Gastrocnemius medialis (tissue), 4 donors: ENCODE results near the gene ZNF687. TPM values are rescaled to one million over a fixed set of nuclear protein-coding genes. Genes with fewer than 3 reads are reported as not detected.

Experiments
- ATAC-seq, 2 donors: fragments of 150-250 bp; one replicate each; pipeline ENCODE4 v1.9.1; 2016
- DNase-seq, 2 donors: peaks; one replicate each; pipeline ENCODE4 v3.0.0-alpha.2; 2019
- H3K27ac ChIP-seq, 4 donors: fragments of 200-600 bp; sonication (generic); 1 replicate in 1 of 4; 2 replicates in 3 of 4; pipeline ENCODE4 v1.5.1; 2016 to 2018; ENCODE audit warnings: mild to moderate bottlenecking in 2 of 4, moderate library complexity in 1 of 4
- H3K27me3 ChIP-seq, 3 donors: fragments of 200-600 bp; sonication (generic) in 2 of 3; 1 replicate in 1 of 3; 2 replicates in 2 of 3; pipeline versions ENCODE4 v1.5.1 to v1.6.0; 2016 to 2019; ENCODE audit warnings: mild to moderate bottlenecking in 1 of 3, moderate library complexity in 1 of 3
- H3K36me3 ChIP-seq, 2 donors: fragments of 200-600 bp; sonication (generic) in 1 of 2; one replicate each; pipeline ENCODE4 v1.5.1; 2017 to 2018
- H3K4me1 ChIP-seq, 2 donors: fragments of 200-600 bp; sonication (generic) in 1 of 2; one replicate each; pipeline ENCODE4 v1.5.1; 2016 to 2017; ENCODE audit warnings: mild to moderate bottlenecking in 2 of 2
- H3K4me3 ChIP-seq, 4 donors: fragments of 200-600 bp; sonication (generic) in 3 of 4; 1 replicate in 1 of 4; 2 replicates in 3 of 4; pipeline ENCODE4 v1.5.1; 2016 to 2019; ENCODE audit warnings: mild to moderate bottlenecking in 2 of 4
- H3K9me3 ChIP-seq, 3 donors: fragments of 200-600 bp; sonication (generic) in 2 of 3; 1 replicate in 1 of 3; 2 replicates in 2 of 3; pipeline ENCODE4 v1.5.1; 2016 to 2019
- POLR2A ChIP-seq, 2 donors: fragments of 450-650 bp; IDR thresholded peaks; one replicate each; pipeline ENCODE4 v1.6.1; 2017; ENCODE audit warnings: antibody characterized with exemption in 2 of 2, mild to moderate bottlenecking in 2 of 2, moderate library complexity in 2 of 2
- in situ Hi-C, 4 donors: fragments of 200-750 bp; cut with MboI; loops; one replicate each; pipeline versions ENCODE4 v1.15.0 to v1.8.0; 2017; ENCODE audit warnings: low sequenced_read_pairs in 4 of 4
- intact Hi-C: fragments of 100-400 bp; cut with DNase I; formaldehyde crosslinking; loops from one replicate; pipeline ENCODE4 v1.15.1; 2023; ENCODE audit warnings: low total_unique reads
- total RNA-seq, 4 donors: library from RNA; depleted of rRNA; stranded (reverse); fragments of >200 nt; gene quantifications; one replicate each; pipeline versions ENCODE4 v1.1.0 to v1.2.3, GENCODE V29; 2016
- TF ChIP-seq, protein P1 (sequence below), 5 experiments: fragments of 450-650 bp in 3 of 5; fragments of 200-600 bp in 2 of 5; sonication (generic) in 2 of 5; IDR thresholded peaks in 4 of 5; conservative IDR thresholded peaks in 1 of 5; 1 replicate in 4 of 5; 2 replicates in 1 of 5; pipeline ENCODE4 v1.5.1; 2016 to 2019; ENCODE audit warnings: antibody characterized with exemption in 5 of 5, mild to moderate bottlenecking in 3 of 5, moderate library complexity in 3 of 5

The ZNF687 gene
- total RNA-seq, 4 donors from 2014 or later = 11.9 to 19.6 (median 16.6) TPM

- Histone ChIP-seq H3K27ac (no peak overlapping the region), H3K4me1 (peaks cover 0 to 2% of the 10 kb centered on the region in 2 donors), H3K9me3 (no peaks in the 10 kb centered on the region), H3K36me3 (peaks cover 0 to 87% of the 10 kb centered on the region in 2 donors), H3K27me3 (no peaks in the 10 kb centered on the region), H3K4me3 (no peak overlapping the region)
- intact Hi-C loops (no loop called here), in situ Hi-C loops (no loop called here)
- TF ChIP-seq, protein P1, sequence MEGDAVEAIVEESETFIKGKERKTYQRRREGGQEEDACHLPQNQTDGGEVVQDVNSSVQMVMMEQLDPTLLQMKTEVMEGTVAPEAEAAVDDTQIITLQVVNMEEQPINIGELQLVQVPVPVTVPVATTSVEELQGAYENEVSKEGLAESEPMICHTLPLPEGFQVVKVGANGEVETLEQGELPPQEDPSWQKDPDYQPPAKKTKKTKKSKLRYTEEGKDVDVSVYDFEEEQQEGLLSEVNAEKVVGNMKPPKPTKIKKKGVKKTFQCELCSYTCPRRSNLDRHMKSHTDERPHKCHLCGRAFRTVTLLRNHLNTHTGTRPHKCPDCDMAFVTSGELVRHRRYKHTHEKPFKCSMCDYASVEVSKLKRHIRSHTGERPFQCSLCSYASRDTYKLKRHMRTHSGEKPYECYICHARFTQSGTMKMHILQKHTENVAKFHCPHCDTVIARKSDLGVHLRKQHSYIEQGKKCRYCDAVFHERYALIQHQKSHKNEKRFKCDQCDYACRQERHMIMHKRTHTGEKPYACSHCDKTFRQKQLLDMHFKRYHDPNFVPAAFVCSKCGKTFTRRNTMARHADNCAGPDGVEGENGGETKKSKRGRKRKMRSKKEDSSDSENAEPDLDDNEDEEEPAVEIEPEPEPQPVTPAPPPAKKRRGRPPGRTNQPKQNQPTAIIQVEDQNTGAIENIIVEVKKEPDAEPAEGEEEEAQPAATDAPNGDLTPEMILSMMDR (IDR thresholded peaks at IDR 0.05 in 4 of 5, conservative IDR thresholded peaks at IDR 0.05 in 1 of 5) = no peak
- TF ChIP-seq POLR2A (IDR thresholded peaks at IDR 0.05) = no peak
- no peak for DNase-seq
- ATAC-seq = no peak
Observed at GRCh38 chr1:151265446-151266236, 16.5 kb upstream of the ZNF687 start.

- in situ Hi-C loops (no loop called here), intact Hi-C loops (no loop called here)
- no peaks in the 10 kb centered on the region for H3K27me3 ChIP-seq
- no peaks in the 10 kb centered on the region for H3K4me1 ChIP-seq
- H3K9me3 ChIP-seq = no peaks in the 10 kb centered on the region
- DNase-seq (no peak), ATAC-seq (no peak)
- peaks cover 0 to 91% of the 10 kb centered on the region in 2 donors for H3K36me3 ChIP-seq
- no peak overlapping the region for H3K4me3 ChIP-seq
- H3K27ac ChIP-seq = no peak overlapping the region
- no peak for TF ChIP-seq POLR2A (IDR thresholded peaks at IDR 0.05)
- TF ChIP-seq, protein P1 (IDR thresholded peaks at IDR 0.05 in 4 of 5, conservative IDR thresholded peaks at IDR 0.05 in 1 of 5) = no peak
Observed at GRCh38 chr1:151266315-151266714, 15.8 kb upstream of the ZNF687 start.

DNA sequence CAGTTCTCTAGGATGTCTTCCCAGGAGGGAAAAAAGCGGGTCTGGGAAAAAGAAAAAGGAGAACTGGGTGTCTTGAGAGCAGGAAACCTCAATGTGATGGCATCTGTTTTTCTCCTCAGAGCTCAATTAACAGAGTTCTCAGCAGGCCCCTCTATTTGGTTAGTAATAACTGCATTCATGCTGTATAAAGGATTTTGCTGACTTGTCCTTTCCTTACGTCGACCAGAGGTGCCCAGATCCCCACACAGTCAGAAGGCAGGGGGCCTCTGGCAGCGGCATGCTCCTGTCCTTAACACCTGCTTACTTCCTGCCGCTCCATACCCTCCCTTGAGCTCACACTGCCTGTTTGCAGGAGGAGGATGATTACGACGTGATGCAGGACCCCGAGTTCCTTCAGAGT is 15.3 kb upstream of the ZNF687 start:
- Histone ChIP-seq H3K36me3 (peaks cover 0 to 94% of the 10 kb centered on the region in 2 donors), H3K4me3 (no peak overlapping the region), H3K9me3 (no peaks in the 10 kb centered on the region), H3K4me1 (no peaks in the 10 kb centered on the region), H3K27me3 (no peaks in the 10 kb centered on the region), H3K27ac (no peak overlapping the region)
- DNase-seq (no peak), ATAC-seq (no peak)
- TF ChIP-seq POLR2A (IDR thresholded peaks at IDR 0.05) = no peak
- TF ChIP-seq, protein P1 (IDR thresholded peaks at IDR 0.05 in 4 of 5, conservative IDR thresholded peaks at IDR 0.05 in 1 of 5) = no peak
- intact Hi-C loops = no loop called here
- in situ Hi-C loops = no loop called here

DNA sequence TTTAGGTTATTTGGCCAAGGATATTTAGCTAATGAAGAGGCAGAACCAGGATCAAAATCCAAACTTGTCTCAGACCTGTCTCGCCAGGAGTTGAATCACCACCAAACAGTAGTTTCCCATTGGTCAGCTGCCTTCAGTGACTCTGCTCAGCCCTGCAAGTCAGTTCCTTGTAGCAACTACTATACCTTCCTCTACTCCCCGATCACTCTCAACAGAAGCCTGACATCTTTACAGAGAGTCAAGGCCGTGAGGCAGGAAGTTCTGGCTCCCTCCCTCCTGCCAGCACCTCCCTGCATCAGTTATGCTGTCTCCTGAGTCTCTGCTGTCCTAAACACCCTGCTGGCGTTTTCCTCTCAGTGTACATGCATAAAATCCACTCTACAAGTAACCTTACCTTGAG is 14.3 kb upstream of the ZNF687 start:
- Histone ChIP-seq H3K27ac (no peak overlapping the region), H3K9me3 (no peaks in the 10 kb centered on the region), H3K27me3 (no peaks in the 10 kb centered on the region), H3K4me3 (no peak overlapping the region), H3K36me3 (peaks cover 0 to 90% of the 10 kb centered on the region in 2 donors), H3K4me1 (no peaks in the 10 kb centered on the region)
- in situ Hi-C loops (no loop called here), intact Hi-C loops (no loop called here)
- TF ChIP-seq, protein P1 (IDR thresholded peaks at IDR 0.05 in 4 of 5, conservative IDR thresholded peaks at IDR 0.05 in 1 of 5) = no peak
- no peak for TF ChIP-seq POLR2A (IDR thresholded peaks at IDR 0.05)
- ATAC-seq (no peak), DNase-seq (no peak)
